IMR-90 (cell line): Measurements from ENCODE around the gene PROCR. TPM values are rescaled to one million over a fixed set of nuclear protein-coding genes. Genes with fewer than 3 reads are reported as not detected.

Experiments
- ATAC-seq: fragments of 200-7000 bp; cut with Tn5 transposase; 2 replicates; pipeline ENCODE4 v1.9.1; 2020; ENCODE audit warnings: low read depth, mild to moderate bottlenecking, moderate library complexity
- BruUV-seq: library from RNA; stranded (reverse); fragments of 400-500 nt; replicated peaks from 2 replicates; lab custom pipeline; 2021; lab: Mats Ljungman, UMichigan
- CTCF ChIA-PET: fragments of 300-600 bp; formaldehyde crosslinking; extraction: SDS; loops from one replicate; lab custom pipeline; 2021; ENCODE audit warnings: antibody characterized with exemption; lab: Yijun Ruan, JAX
- POLR2A ChIA-PET: fragments of 300-600 bp; sonication (Branson Sonifier 250); formaldehyde crosslinking; loops from one replicate; lab custom pipeline; 2022; ENCODE audit warnings: antibody characterized with exemption; ENCODE audit not compliant: unreplicated experiment; lab: Charles Lee
- DNase-seq: peaks from one replicate; pipeline ENCODE4 v3.0.0; 2013
- H2AFZ ChIP-seq: replicated peaks from 2 replicates; pipeline ENCODE3; 2013; ENCODE audit warnings: low read length, mild to moderate bottlenecking; ENCODE audit not compliant: poor library complexity
- H2AK5ac ChIP-seq: 2 replicates; pipeline ENCODE4 v1.6.1; 2013; ENCODE audit warnings: low read depth, low read length, inconsistent platforms
- H2AK9ac ChIP-seq: replicated peaks from 2 replicates; pipeline ENCODE3; 2013; ENCODE audit warnings: mild to moderate bottlenecking, low read depth, low read length, moderate library complexity; ENCODE audit not compliant: poor library complexity
- H2BK120ac ChIP-seq: 2 replicates; pipeline ENCODE4 v1.6.1; 2013; ENCODE audit warnings: low read depth, low read length, inconsistent platforms
- H2BK15ac ChIP-seq: 3 replicates; pipeline ENCODE4 v1.6.1; 2013; ENCODE audit warnings: low read depth, low read length, inconsistent platforms
- H2BK20ac ChIP-seq: 2 replicates; pipeline ENCODE4 v1.6.1; 2013; ENCODE audit warnings: low read depth, mild to moderate bottlenecking, inconsistent platforms, low read length, moderate library complexity
- H2BK5ac ChIP-seq: 2 replicates; pipeline ENCODE4 v1.6.1; 2013; ENCODE audit warnings: mild to moderate bottlenecking, low read depth, low read length, inconsistent platforms; ENCODE audit not compliant: poor library complexity, severe bottlenecking
- H3K14ac ChIP-seq: replicated peaks from 2 replicates; pipeline ENCODE4 v1.6.1; 2013; ENCODE audit warnings: low read depth, low read length, inconsistent platforms
- H3K18ac ChIP-seq: 2 replicates; pipeline ENCODE4 v1.6.1; 2013; ENCODE audit warnings: low read depth, low read length, control low read depth
- H3K23ac ChIP-seq: 2 replicates; pipeline ENCODE4 v1.6.1; 2013; ENCODE audit warnings: low read depth, low read length, inconsistent platforms
- H3K27ac ChIP-seq: 2 replicates; pipeline ENCODE4 v1.5.1; 2013; ENCODE audit warnings: mild to moderate bottlenecking, control low read depth, low read length; ENCODE audit not compliant: insufficient read depth
- H3K27me3 ChIP-seq: 2 replicates; pipeline ENCODE4 v1.6.1; 2013; ENCODE audit warnings: low read length; ENCODE audit not compliant: control insufficient read depth, insufficient read depth
- H3K36me3 ChIP-seq: 2 replicates; pipeline ENCODE4 v1.6.1; 2013; ENCODE audit warnings: low read length, mixed read lengths; ENCODE audit not compliant: control insufficient read depth, insufficient read depth
- H3K4ac ChIP-seq: 2 replicates; pipeline ENCODE4 v1.6.1; 2013; ENCODE audit warnings: low read depth, low read length, inconsistent platforms
- H3K4me1 ChIP-seq: 2 replicates; pipeline ENCODE4 v1.6.1; 2013; ENCODE audit warnings: low read length, mixed read lengths; ENCODE audit not compliant: control insufficient read depth, insufficient read depth
- H3K4me2 ChIP-seq: 2 replicates; pipeline ENCODE4 v1.6.1; 2013; ENCODE audit warnings: low read depth, mild to moderate bottlenecking, control low read depth, low read length, moderate library complexity
- H3K4me3 ChIP-seq: 2 replicates; pipeline ENCODE4 v1.5.1; 2013; ENCODE audit warnings: low read depth, mild to moderate bottlenecking, control low read depth, low read length, moderate library complexity; ENCODE audit not compliant: insufficient read depth
- H3K56ac ChIP-seq: 2 replicates; pipeline ENCODE4 v1.6.1; 2013; ENCODE audit warnings: low read length, inconsistent platforms; ENCODE audit not compliant: insufficient read depth; ENCODE audit errors: extremely low read depth
- H3K79me1 ChIP-seq, 2 experiments: 2 replicates each; pipeline ENCODE4 v1.6.1; 2013; ENCODE audit warnings: low read length in 2 of 2, inconsistent platforms in 1 of 2, low read depth in 1 of 2
- H3K9ac ChIP-seq: 2 replicates; pipeline ENCODE4 v1.6.1; 2013; ENCODE audit warnings: low read depth, low read length, control low read depth
- H3K9me1 ChIP-seq: 2 replicates; pipeline ENCODE4 v1.6.1; 2013; ENCODE audit warnings: low read length, inconsistent platforms; ENCODE audit not compliant: insufficient read depth
- H3K9me3 ChIP-seq: 2 replicates; pipeline ENCODE4 v1.6.1; 2013; ENCODE audit warnings: low read length; ENCODE audit not compliant: control insufficient read depth, insufficient read depth
- H4K20me1 ChIP-seq: 2 replicates; pipeline ENCODE4 v1.6.1; 2013; ENCODE audit warnings: low read length, inconsistent platforms; ENCODE audit not compliant: insufficient read depth
- H4K5ac ChIP-seq: 2 replicates; pipeline ENCODE4 v1.6.1; 2013; ENCODE audit warnings: mild to moderate bottlenecking, low read depth, low read length, control low read depth
- H4K8ac ChIP-seq, 2 experiments: 2 replicates each; pipeline ENCODE4 v1.6.1; 2013; ENCODE audit warnings: low read depth in 2 of 2, low read length in 2 of 2, control low read depth in 1 of 2, inconsistent platforms in 1 of 2
- H4K91ac ChIP-seq: 2 replicates; pipeline ENCODE4 v1.6.1; 2013; ENCODE audit warnings: low read depth, low read length, inconsistent platforms; ENCODE audit not compliant: insufficient read depth
- CEBPB ChIP-seq: IDR thresholded peaks from 2 replicates; pipeline ENCODE4 v1.6.1; 2012; ENCODE audit warnings: low read depth, low read length, improper control_type of control experiment
- FOS ChIP-seq: fragments of 150-350 bp; IDR thresholded peaks from 2 replicates; pipeline ENCODE4 v1.6.1; 2016; ENCODE audit warnings: low read depth, low read length
- MAFK ChIP-seq: IDR thresholded peaks from 2 replicates; pipeline ENCODE4 v1.6.1; 2012; ENCODE audit warnings: low read depth, low read length, improper control_type of control experiment
- MAZ ChIP-seq: IDR thresholded peaks from 2 replicates; pipeline ENCODE4 v1.6.1; 2012; ENCODE audit warnings: low read depth, mild to moderate bottlenecking, low read length, improper control_type of control experiment, moderate library complexity, borderline replicate concordance
- NFE2L2 ChIP-seq: fragments of 150-350 bp; IDR thresholded peaks from 2 replicates; pipeline ENCODE4 v1.6.1; 2016; ENCODE audit warnings: low read depth, mild to moderate bottlenecking, low read length
- POLR2A ChIP-seq: IDR thresholded peaks from 2 replicates; pipeline ENCODE4 v1.6.1; 2012; ENCODE audit warnings: mild to moderate bottlenecking, low read depth, low read length
- RAD21 ChIP-seq: IDR thresholded peaks from 2 replicates; pipeline ENCODE4 v1.6.1; 2012; ENCODE audit warnings: low read length, improper control_type of control experiment
- RCOR1 ChIP-seq: IDR thresholded peaks from 2 replicates; pipeline ENCODE4 v1.6.1; 2012; ENCODE audit warnings: mild to moderate bottlenecking, low read length, improper control_type of control experiment; ENCODE audit not compliant: insufficient replicate concordance
- RFX5 ChIP-seq: IDR thresholded peaks from 2 replicates; pipeline ENCODE4 v1.8.0; 2012; ENCODE audit warnings: low read depth, mild to moderate bottlenecking, low read length, moderate library complexity
- SMC3 ChIP-seq: fragments of 150-350 bp; IDR thresholded peaks from 2 replicates; pipeline ENCODE4 v1.6.1; 2016; ENCODE audit warnings: low read depth, mild to moderate bottlenecking, antibody characterized with exemption, low read length, moderate library complexity
- WGBS, 2 experiments: methylation state at CpG; one replicate each; pipeline versions ENCODE4 v1.1.5 to v1.1.7; 2013; ENCODE audit warnings: missing lambda C conversion rate in 2 of 2; ENCODE audit not compliant: insufficient read length in 1 of 2; ENCODE audit errors: extremely low coverage in 2 of 2; 5-methylcytosine and 5-hydroxymethylcytosine counted together
- dilution Hi-C: fragments of 300-500 bp; cut with HindIII; formaldehyde crosslinking; loops from one replicate; pipeline ENCODE4 v1.14.3; 2018; ENCODE audit warnings: low sequenced_read_pairs; ENCODE audit not compliant: unreplicated experiment
- in situ Hi-C: fragments of 300-500 bp; cut with MboI; formaldehyde crosslinking; loops from 3 replicates; pipeline ENCODE4 v1.14.3; 2019; ENCODE audit warnings: low sequenced_read_pairs, inconsistent platforms, mixed read lengths
- intact Hi-C: fragments of 100-400 bp; cut with micrococcal nuclease; formaldehyde crosslinking; loops from 2 replicates; pipeline ENCODE4 v1.10.0; 2022
- polyA plus RNA-seq, 3 experiments: library from polyadenylated mRNA; depleted of rRNA; stranded (reverse); fragments of >200 nt; gene quantifications; 2 replicates each; pipeline ENCODE4 v1.2.3, GENCODE V29; 2012; ENCODE audit warnings: low replicate concordance in 1 of 3
- total RNA-seq: library from RNA; depleted of rRNA; stranded (reverse); fragments of >200 nt; gene quantifications from 2 replicates; pipeline ENCODE4 v1.2.3, GENCODE V29; 2012
- TF ChIP-seq, protein P1 (sequence below): fragments of 150-350 bp; IDR thresholded peaks from 2 replicates; pipeline ENCODE4 v1.6.1; 2017; ENCODE audit warnings: mild to moderate bottlenecking, antibody characterized with exemption, low read length, low read depth
- TF ChIP-seq, protein P2 (sequence below): fragments of 150-350 bp; IDR thresholded peaks from 2 replicates; pipeline ENCODE4 v1.6.1; 2016; ENCODE audit warnings: low read depth, mild to moderate bottlenecking, low read length, moderate library complexity, borderline replicate concordance
- TF ChIP-seq, protein P3 (sequence below): conservative IDR thresholded peaks from 2 replicates; pipeline ENCODE4 v1.5.1; 2012; ENCODE audit warnings: mild to moderate bottlenecking, low read depth, low read length, improper control_type of control experiment

Gene PROCR
- total and polyA plus RNA-seq, 2 of the 4 experiments (the other 2 are of a cell fraction), result 36.4 to 41.9 TPM

DNA sequence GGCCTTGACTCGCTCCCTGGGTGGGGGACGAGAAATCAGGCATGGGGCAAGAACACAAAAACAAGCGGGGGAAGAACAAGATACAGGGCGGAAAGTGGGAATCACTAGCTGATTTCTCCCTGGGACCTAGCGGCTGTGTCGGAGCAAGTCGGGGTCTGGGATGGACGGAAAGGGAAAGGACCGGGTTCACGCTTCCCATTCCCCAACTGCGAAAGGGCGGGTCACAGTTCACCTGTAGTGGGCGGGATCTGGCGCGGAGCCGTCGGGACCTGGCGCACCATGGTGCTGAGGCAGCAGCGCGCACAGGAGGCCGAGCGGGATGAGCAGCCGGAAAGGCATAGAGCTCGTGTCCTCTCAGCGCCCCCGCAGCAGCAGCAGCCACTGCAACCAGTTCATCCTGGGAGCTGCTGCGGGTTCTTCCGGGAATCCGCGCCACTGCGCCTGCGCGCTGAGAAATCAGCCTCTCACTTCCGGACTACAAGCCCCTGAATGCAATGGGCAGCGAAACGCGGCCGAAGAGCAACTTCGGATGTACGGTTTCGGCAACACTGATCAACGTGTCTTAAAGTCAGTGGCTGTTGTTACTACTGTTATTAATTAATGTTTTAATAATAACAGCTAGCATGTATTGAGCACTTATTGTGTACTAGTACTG, 24.8 kb upstream of the PROCR start, which contains the start of gene EDEM2:
EDEM2 (minus strand) TSS at position 417 of the 655 bp plus-strand sequence; CDS start at position 339, 78 bp downstream.
- in situ Hi-C loops, result loop anchor here (5.0 to 25.0 kb wide), 3 partner anchors 58 to 290 kb away; partner anchors contain the start of gene GDF5
- CTCF ChIA-PET, result interaction anchor here (0.6 to 3.5 kb wide), 4 partner anchors 51 to 70 kb away, joined by 3 to 26 read pairs (median 6); no protein-coding TSS in a partner anchor
- TF ChIP-seq SMC3 (no peak), POLR2A (no peak), CEBPB (no peak), RAD21 (peak; percentile 10; the same call in 1 of the 2 replicates), MAFK (peak; percentile 53), MAZ (no peak), NFE2L2 (no peak), RCOR1 (peak; percentile 61), RFX5 (no peak), FOS (no peak)
- TF ChIP-seq, protein P1, sequence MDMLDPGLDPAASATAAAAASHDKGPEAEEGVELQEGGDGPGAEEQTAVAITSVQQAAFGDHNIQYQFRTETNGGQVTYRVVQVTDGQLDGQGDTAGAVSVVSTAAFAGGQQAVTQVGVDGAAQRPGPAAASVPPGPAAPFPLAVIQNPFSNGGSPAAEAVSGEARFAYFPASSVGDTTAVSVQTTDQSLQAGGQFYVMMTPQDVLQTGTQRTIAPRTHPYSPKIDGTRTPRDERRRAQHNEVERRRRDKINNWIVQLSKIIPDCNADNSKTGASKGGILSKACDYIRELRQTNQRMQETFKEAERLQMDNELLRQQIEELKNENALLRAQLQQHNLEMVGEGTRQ, result no peak
- TF ChIP-seq, protein P2, sequence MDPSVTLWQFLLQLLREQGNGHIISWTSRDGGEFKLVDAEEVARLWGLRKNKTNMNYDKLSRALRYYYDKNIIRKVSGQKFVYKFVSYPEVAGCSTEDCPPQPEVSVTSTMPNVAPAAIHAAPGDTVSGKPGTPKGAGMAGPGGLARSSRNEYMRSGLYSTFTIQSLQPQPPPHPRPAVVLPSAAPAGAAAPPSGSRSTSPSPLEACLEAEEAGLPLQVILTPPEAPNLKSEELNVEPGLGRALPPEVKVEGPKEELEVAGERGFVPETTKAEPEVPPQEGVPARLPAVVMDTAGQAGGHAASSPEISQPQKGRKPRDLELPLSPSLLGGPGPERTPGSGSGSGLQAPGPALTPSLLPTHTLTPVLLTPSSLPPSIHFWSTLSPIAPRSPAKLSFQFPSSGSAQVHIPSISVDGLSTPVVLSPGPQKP, result no peak
- TF ChIP-seq, protein P3, sequence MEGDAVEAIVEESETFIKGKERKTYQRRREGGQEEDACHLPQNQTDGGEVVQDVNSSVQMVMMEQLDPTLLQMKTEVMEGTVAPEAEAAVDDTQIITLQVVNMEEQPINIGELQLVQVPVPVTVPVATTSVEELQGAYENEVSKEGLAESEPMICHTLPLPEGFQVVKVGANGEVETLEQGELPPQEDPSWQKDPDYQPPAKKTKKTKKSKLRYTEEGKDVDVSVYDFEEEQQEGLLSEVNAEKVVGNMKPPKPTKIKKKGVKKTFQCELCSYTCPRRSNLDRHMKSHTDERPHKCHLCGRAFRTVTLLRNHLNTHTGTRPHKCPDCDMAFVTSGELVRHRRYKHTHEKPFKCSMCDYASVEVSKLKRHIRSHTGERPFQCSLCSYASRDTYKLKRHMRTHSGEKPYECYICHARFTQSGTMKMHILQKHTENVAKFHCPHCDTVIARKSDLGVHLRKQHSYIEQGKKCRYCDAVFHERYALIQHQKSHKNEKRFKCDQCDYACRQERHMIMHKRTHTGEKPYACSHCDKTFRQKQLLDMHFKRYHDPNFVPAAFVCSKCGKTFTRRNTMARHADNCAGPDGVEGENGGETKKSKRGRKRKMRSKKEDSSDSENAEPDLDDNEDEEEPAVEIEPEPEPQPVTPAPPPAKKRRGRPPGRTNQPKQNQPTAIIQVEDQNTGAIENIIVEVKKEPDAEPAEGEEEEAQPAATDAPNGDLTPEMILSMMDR, result no peak

More for the DNA sequence above, 24.8 kb upstream of the PROCR start, which contains the start of gene EDEM2:
- peak within 1 kb of the TSS; percentile 96 for H3K4me2 ChIP-seq
- H3K79me1 ChIP-seq, result peaks cover 4 to 10% of the 10 kb centered on the region in 2 experiments
- H4K8ac ChIP-seq, result peak within 1 kb of the TSS; percentile 69 to 93
- H3K36me3 ChIP-seq, result peaks cover 6% of the 10 kb centered on the region; the same call in 1 of the 2 replicates
- H3K18ac ChIP-seq, result peak within 1 kb of the TSS; percentile 55
- H3K56ac ChIP-seq, result peak within 1 kb of the TSS; percentile 57
- H2BK5ac ChIP-seq, result peak within 1 kb of the TSS; percentile 72
- H3K23ac ChIP-seq, result peak within 1 kb of the TSS; percentile 66
- POLR2A ChIA-PET, result interaction anchor here (0.6 kb wide), 1 partner anchor 15 kb away, joined by 3 read pairs; no protein-coding TSS in a partner anchor
- dilution Hi-C loops, result no loop called here
- H4K5ac ChIP-seq, result peak within 1 kb of the TSS; percentile 45
- no peaks in the 10 kb centered on the region for H4K20me1 ChIP-seq
- intact Hi-C loops, result loop anchor here (2.0 kb wide), 1 partner anchor 26 kb away; the partner anchor contains the start of gene PROCR
- peak within 1 kb of the TSS; percentile 86 for H3K14ac ChIP-seq
- WGBS, 2 experiments, result 1% methylated on average over 24 of the region's 42 CpGs; no CpG with 5 or more reads in 1 of the 2 experiments
- H3K4me3 ChIP-seq, result peak within 1 kb of the TSS; percentile 82
- no peaks in the 10 kb centered on the region for H3K27me3 ChIP-seq
- H3K4ac ChIP-seq, result peak within 1 kb of the TSS; percentile 89
- 0 out of 3 replicates have a peak within 1 kb of the TSS, but pooled peaks have one; percentile 34 for H2BK15ac ChIP-seq
- H2AK9ac ChIP-seq, result peak within 1 kb of the TSS; percentile 87
- peak; percentile 92 for ATAC-seq
- peak; percentile 96 for DNase-seq
- H3K9ac ChIP-seq, result peak within 1 kb of the TSS; percentile 73
- peaks cover 5% of the 10 kb centered on the region; the same call in 1 of the 2 replicates for H3K4me1 ChIP-seq
- H3K9me3 ChIP-seq, result no peaks in the 10 kb centered on the region
- H2AK5ac ChIP-seq, result peak within 1 kb of the TSS; percentile 93
- H3K27ac ChIP-seq, result peak within 1 kb of the TSS; percentile 66
- BruUV-seq, result TSS peak; percentile 28
- 0 out of 2 replicates have a peak within 1 kb of the TSS, but pooled peaks have one; percentile 6 for H2BK20ac ChIP-seq
- H2AFZ ChIP-seq, result peak within 1 kb of the TSS; percentile 97
- H2BK120ac ChIP-seq, result peak within 1 kb of the TSS; percentile 61
- H3K9me1 ChIP-seq, result no peaks in the 10 kb centered on the region
- peak within 1 kb of the TSS; percentile 72 for H4K91ac ChIP-seq
